HG02642 (cell line): ENCODE data around the gene LAMB4.

Source experiments
- ATAC-seq: cut with Tn5 transposase; IDR thresholded peaks from one replicate; pipeline ENCODE4 v1.9.1; 2021; ENCODE audit warnings: mild to moderate bottlenecking; ENCODE audit not compliant: unreplicated experiment, poor library complexity

The LAMB4 gene

GRCh38 chr7:108026116-108026515, 104.0 kb downstream of the LAMB4 start:
- ATAC-seq = no peak

- ATAC-seq = no peak
These were observed 105.6 kb downstream of the LAMB4 start for GRCh38 chr7:108024538-108024937.

GRCh38 chr7:108020585-108020984, 109.6 kb downstream of the LAMB4 start:
- ATAC-seq = no peak

GRCh38 chr7:108018668-108019067, 111.5 kb downstream of the LAMB4 start:
- ATAC-seq = no peak

GRCh38 chr7:108017776-108018151, 112.4 kb downstream of the LAMB4 start:
- ATAC-seq = no peak

- ATAC-seq = no peak
These were observed 113.1 kb downstream of the LAMB4 start for GRCh38 chr7:108016841-108017775.

GRCh38 chr7:108015740-108016139, 114.4 kb downstream of the LAMB4 start:
- no peak for ATAC-seq

- no peak for ATAC-seq
These were observed 115.1 kb downstream of the LAMB4 start for GRCh38 chr7:108014747-108015682.

GRCh38 chr7:108014215-108014614, 115.9 kb downstream of the LAMB4 start:
- ATAC-seq = no peak

GRCh38 chr7:108012499-108013430, 117.4 kb downstream of the LAMB4 start:
- ATAC-seq = no peak

- ATAC-seq = no peak
These were observed 119.8 kb downstream of the LAMB4 start for GRCh38 chr7:108010377-108010776.

GRCh38 chr7:108009873-108010272, 120.3 kb downstream of the LAMB4 start:
- ATAC-seq = no peak

- no peak for ATAC-seq
These were observed 121.3 kb downstream of the LAMB4 start for GRCh38 chr7:108008827-108009226.

GRCh38 chr7:108008240-108008639, 121.9 kb downstream of the LAMB4 start:
- no peak for ATAC-seq

- no peak for ATAC-seq
These were observed 122.4 kb downstream of the LAMB4 start for GRCh38 chr7:108007762-108008161.

GRCh38 chr7:108007261-108007660, 122.9 kb downstream of the LAMB4 start:
- ATAC-seq = no peak

- ATAC-seq = peak; percentile 42
These were observed 125.7 kb downstream of the LAMB4 start for GRCh38 chr7:108004220-108005142.

- ATAC-seq = no peak
These were observed 126.6 kb downstream of the LAMB4 start for GRCh38 chr7:108003599-108003935.
